ENCODE data around the gene TRPM7. TPM values are rescaled to one million over a fixed set of nuclear protein-coding genes. Genes with fewer than 3 reads are reported as not detected.

Gene TRPM7
- total and polyA plus RNA-seq, 2 of the 13 experiments (the other 11 are each of a cell fraction or from before 2014, with no cell fraction given), result 11.0 to 36.0 TPM

DNA sequence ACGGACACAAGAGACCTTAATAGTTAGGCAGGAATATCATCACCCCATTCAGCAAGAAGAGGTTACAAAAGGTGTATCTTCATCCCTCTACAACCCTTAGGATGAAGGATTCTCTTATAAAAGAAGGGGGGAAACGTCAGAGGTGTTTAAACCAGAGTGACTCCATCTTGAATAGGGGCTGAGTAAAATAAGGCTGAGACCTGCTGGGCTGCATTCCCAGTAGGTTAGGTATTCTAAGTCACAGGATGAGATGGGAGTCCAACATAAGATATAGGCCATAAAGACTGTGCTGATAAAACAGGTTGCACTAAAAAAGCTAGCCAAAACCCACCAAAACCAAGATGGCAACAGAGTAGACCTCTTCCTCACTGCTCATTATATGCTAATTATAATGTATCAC is 16.5 kb downstream of the TRPM7 start (continued):
- no peak for TF ChIP-seq DMAP1 (CRISPR knock-in tag; IDR thresholded peaks at IDR 0.05)
- TF ChIP-seq, protein P1, sequence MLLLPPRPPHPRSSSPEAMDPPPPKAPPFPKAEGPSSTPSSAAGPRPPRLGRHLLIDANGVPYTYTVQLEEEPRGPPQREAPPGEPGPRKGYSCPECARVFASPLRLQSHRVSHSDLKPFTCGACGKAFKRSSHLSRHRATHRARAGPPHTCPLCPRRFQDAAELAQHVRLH (CRISPR knock-in tag; IDR thresholded peaks at IDR 0.05; ENCODE audit: borderline replicate concordance, low read depth), result no peak
- no peak for TF ChIP-seq HOXA7 (CRISPR knock-in tag; IDR thresholded peaks at IDR 0.05)
- TF ChIP-seq SRF (IDR thresholded peaks at IDR 0.05; ENCODE audit: low read depth, low read length), result no peak
- TF ChIP-seq ZFP41 (CRISPR knock-in tag; IDR thresholded peaks at IDR 0.05; ENCODE audit: borderline replicate concordance), result no peak
- no peak for TF ChIP-seq PAX8 (CRISPR knock-in tag; IDR thresholded peaks at IDR 0.05; ENCODE audit: borderline replicate concordance)
- TF ChIP-seq, protein P2, sequence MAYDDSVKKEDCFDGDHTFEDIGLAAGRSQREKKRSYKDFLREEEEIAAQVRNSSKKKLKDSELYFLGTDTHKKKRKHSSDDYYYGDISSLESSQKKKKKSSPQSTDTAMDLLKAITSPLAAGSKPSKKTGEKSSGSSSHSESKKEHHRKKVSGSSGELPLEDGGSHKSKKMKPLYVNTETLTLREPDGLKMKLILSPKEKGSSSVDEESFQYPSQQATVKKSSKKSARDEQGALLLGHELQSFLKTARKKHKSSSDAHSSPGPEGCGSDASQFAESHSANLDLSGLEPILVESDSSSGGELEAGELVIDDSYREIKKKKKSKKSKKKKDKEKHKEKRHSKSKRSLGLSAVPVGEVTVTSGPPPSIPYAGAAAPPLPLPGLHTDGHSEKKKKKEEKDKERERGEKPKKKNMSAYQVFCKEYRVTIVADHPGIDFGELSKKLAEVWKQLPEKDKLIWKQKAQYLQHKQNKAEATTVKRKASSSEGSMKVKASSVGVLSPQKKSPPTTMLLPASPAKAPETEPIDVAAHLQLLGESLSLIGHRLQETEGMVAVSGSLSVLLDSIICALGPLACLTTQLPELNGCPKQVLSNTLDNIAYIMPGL (CRISPR knock-in tag; IDR thresholded peaks at IDR 0.05; ENCODE audit: borderline replicate concordance in 1 of 2, low read depth in 1 of 2), result no peak
- no peak for TF ChIP-seq NRL (CRISPR knock-in tag; IDR thresholded peaks at IDR 0.05; ENCODE audit: borderline replicate concordance)

DNA sequence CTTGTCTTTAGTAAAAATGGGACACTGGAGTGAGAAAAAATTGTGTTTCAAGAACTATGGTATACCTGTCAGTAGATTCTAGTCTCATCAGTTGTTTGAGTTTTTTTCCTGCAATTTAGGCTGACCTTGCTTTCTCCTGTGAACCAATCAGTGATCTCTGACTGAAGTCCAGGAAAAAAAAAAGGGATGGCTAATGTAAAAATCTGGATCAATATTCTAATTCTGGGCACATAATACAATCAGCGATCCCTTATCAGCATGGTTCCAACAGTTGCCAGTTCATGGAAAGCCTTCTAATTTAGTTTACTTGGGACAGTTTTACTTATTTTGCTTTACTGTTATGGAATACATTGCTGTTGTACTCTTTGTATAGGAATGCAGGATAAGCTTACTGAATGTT is 17.0 kb downstream of the TRPM7 start:
- Histone ChIP-seq H3K4me1 (ENCODE audit: insufficient read depth, low read length) (0 out of 2 replicates have a peak, but pooled peaks cover 7% of the 10 kb centered on the region), H3K27me3 (ENCODE audit: control insufficient read depth in 1 of 2, insufficient read depth in 2 of 2, low read length in 2 of 2) (no peaks in the 10 kb centered on the region; a peak in 1 of 5 replicates), H3K9me3 (ENCODE audit: low read length) (no peaks in the 10 kb centered on the region), H3K27ac (ENCODE audit: extremely low read length, insufficient read depth, low read length) (no peak overlapping the region), H3K4me2 (ENCODE audit: low read depth, low read length) (no peak overlapping the region), H4K20me1 (ENCODE audit: insufficient read depth, low read length) (no peaks in the 10 kb centered on the region), H3K4me3 (replicated peaks in 1 of 3; ENCODE audit: insufficient read depth in 1 of 3, low read depth in 2 of 3, low read length in 3 of 3) (no peak overlapping the region), H3K36me3 (replicated peaks in 1 of 2; ENCODE audit: control insufficient read depth in 1 of 2, insufficient read depth in 2 of 2, low read length in 2 of 2) (peaks cover 0 to 4% of the 10 kb centered on the region in 2 experiments; a peak in 2 of 5 replicates), H3K79me2 (ENCODE audit: insufficient read depth, low read length) (peaks cover 31% of the 10 kb centered on the region), H2AFZ (ENCODE audit: low read length) (no peak overlapping the region), H3K9ac (ENCODE audit: insufficient read depth, low read depth, low read length) (no peak overlapping the region)
- ChIA-PET CTCF (ENCODE audit: low intra/inter-chr PET ratio, low total read pairs) (no interaction called here), POLR2A (no interaction called here)
- DNase-seq (ENCODE audit: low spot score), result no peak
- 95% methylated on average over 1 of the region's 1 CpG for WGBS (ENCODE audit: low lambda C conversion rate)
- FAIRE-seq, result no peak
- BruUV-seq (replicated peaks), result TSS peak; percentile 28
- intact Hi-C loops (cut with micrococcal nuclease; ENCODE audit: unreplicated experiment) (no loop called here), in situ Hi-C loops (cut with HindIII; ENCODE audit: extremely low pct_ligation_motif_present, low pct_unique_long_range_greater_than_20kb) (no loop called here)
- TF ChIP-seq ZNF558 (CRISPR knock-in tag; IDR thresholded peaks at IDR 0.05; ENCODE audit: borderline replicate concordance) (no peak), ZNF775 (CRISPR knock-in tag; IDR thresholded peaks at IDR 0.05; ENCODE audit: borderline replicate concordance) (no peak)
- TF ChIP-seq, protein P3, sequence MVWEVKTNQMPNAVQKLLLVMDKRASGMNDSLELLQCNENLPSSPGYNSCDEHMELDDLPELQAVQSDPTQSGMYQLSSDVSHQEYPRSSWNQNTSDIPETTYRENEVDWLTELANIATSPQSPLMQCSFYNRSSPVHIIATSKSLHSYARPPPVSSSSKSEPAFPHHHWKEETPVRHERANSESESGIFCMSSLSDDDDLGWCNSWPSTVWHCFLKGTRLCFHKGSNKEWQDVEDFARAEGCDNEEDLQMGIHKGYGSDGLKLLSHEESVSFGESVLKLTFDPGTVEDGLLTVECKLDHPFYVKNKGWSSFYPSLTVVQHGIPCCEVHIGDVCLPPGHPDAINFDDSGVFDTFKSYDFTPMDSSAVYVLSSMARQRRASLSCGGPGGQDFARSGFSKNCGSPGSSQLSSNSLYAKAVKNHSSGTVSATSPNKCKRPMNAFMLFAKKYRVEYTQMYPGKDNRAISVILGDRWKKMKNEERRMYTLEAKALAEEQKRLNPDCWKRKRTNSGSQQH (CRISPR knock-in tag; IDR thresholded peaks at IDR 0.05; ENCODE audit: low read depth), result no peak
- TF ChIP-seq, protein P4, sequence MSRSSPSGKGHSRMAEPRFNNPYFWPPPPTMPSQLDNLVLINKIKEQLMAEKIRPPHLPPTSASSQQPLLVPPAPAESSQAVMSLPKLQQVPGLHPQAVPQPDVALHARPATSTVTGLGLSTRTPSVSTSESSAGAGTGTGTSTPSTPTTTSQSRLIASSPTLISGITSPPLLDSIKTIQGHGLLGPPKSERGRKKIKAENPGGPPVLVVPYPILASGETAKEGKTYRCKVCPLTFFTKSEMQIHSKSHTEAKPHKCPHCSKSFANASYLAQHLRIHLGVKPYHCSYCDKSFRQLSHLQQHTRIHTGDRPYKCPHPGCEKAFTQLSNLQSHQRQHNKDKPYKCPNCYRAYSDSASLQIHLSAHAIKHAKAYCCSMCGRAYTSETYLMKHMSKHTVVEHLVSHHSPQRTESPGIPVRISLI (CRISPR knock-in tag; IDR thresholded peaks at IDR 0.05; ENCODE audit: borderline replicate concordance), result 0 out of 2 replicates have a peak, but pooled peaks have one; percentile 41
- ATAC-seq, result no peak
